ENCODE data around the gene PIN4. TPM values are rescaled to one million over a fixed set of nuclear protein-coding genes. Genes with fewer than 3 reads are reported as not detected.

The PIN4 gene
- total RNA-seq, 1 experiment from 2014 or later, result 9.5 TPM

DNA sequence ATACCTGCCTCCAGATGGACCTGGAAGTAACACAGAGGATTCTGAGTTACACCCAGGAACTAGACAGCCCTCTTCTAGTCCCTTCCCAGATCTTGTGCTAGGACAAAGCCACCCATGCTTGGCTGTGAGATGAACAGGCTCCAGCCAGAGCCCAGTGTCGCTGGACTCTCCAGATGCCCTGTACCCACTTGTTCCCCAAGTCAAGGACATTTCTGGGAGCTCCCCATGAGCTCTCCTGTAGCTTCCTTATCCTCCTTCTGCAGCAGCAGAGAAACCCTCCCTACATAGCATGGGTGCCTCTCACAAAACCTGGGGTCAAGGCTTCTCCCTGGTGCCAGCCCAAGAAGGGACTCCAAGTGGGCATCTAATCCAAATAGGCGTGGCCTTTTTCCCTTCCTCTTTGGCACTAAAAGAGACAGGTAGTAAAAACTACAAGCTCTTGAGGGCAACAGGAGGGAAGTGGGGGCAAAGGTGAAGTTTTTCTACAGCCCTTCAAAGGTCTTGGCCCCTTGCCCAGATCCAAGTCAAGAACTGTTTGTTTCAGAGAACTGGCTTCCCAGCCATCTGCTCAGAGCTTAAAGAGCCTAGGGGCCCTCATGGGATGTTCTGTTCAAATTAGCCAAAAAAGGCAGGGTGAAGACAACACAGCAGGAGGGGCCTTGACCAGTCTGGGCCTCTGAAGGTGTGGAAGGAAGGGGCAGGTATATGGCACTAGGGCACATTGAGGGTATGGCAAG lies 65.8 kb downstream of the PIN4 start:
- Histone ChIP-seq H3K27me3 (ENCODE audit: insufficient read depth, low read length) (no peaks in the 10 kb centered on the region), H3K36me3 (ENCODE audit: control insufficient read depth in 1 of 2, insufficient read depth in 2 of 2, low read length in 2 of 2) (no peaks in the 10 kb centered on the region), H2AFZ (ENCODE audit: low read depth, low read length, poor library complexity, severe bottlenecking) (no peak overlapping the region), H3K9me2 (ENCODE audit: insufficient read depth) (no peaks in the 10 kb centered on the region), H3K9me3 (ENCODE audit: control insufficient read depth in 1 of 2, insufficient read depth in 1 of 2, low read depth in 1 of 2, low read length in 2 of 2) (no peaks in the 10 kb centered on the region), H3K4me1 (ENCODE audit: control insufficient read depth in 1 of 2, insufficient read depth in 2 of 2, low read length in 2 of 2) (peaks cover 0 to 9% of the 10 kb centered on the region in 2 experiments; a peak in 3 of 4 replicates), H3K4me2 (ENCODE audit: low read length) (0 out of 2 replicates have a peak overlapping the region, but pooled peaks have one; percentile 9), H3K9ac (ENCODE audit: low read length) (no peak overlapping the region), H4K20me1 (ENCODE audit: insufficient read depth) (no peaks in the 10 kb centered on the region), H3K27ac (ENCODE audit: low read depth, low read length) (no peak overlapping the region), H3K4me3 (replicated peaks in 1 of 2; ENCODE audit: low read depth in 1 of 2, low read length in 2 of 2) (no peak overlapping the region), H3K79me2 (ENCODE audit: insufficient read depth, low read length) (no peaks in the 10 kb centered on the region)
- BruUV-seq (replicated peaks), result no TSS peak
- ChIA-PET RAD21 (ENCODE audit: low non-redundant PET in 1 of 2, low total read pairs in 2 of 2, uncharacterized antibody in 2 of 2, unreplicated experiment in 2 of 2) (no interaction called here), POLR2A (interaction anchor here (1.2 kb wide), 1 partner anchor 9 kb away, joined by 3 read pairs; the partner anchor contains the start of gene ERCC6L), CTCF (interaction anchor here (1.0 to 1.7 kb wide), 3 partner anchors 9 to 298 kb away, joined by 3 to 4 read pairs (median 3); partner anchors contain the start of gene ERCC6L)
- intact Hi-C loops (cut with micrococcal nuclease), result no loop called here
- DNase-seq (ENCODE audit: low read depth, low spot score), result no peak
- no peak for ATAC-seq
- no peak for TF ChIP-seq JUND (IDR thresholded peaks at IDR 0.05)

Other genes starting within 250 kb of the PIN4 start
- 2.5 TPM for gene RTL5, start 49.8 kb upstream of the PIN4 start, total RNA-seq (2021; ENCODE audit: unreplicated experiment)
- gene ERCC6L, start 57.3 kb downstream of the PIN4 start, total RNA-seq (2021; ENCODE audit: unreplicated experiment), result 12.5 TPM
- gene RPS4X, start 95.5 kb downstream of the PIN4 start, total RNA-seq (2021; ENCODE audit: unreplicated experiment), result 1,125 TPM
- gene CITED1, start 124.2 kb downstream of the PIN4 start, total RNA-seq (2021; ENCODE audit: unreplicated experiment), result 2.8 TPM